ENCODE measurements around the gene KLRB1.

GRCh38 chr12:9606736-9607372 is 862 bp downstream of the KLRB1 start:
- TF ChIP-seq CTCF (IDR thresholded peaks at IDR 0.05; ENCODE audit: poor library complexity) (no peak), EZH2 (IDR thresholded peaks at IDR 0.05; ENCODE audit: borderline replicate concordance) (no peak)
